Gastrocnemius medialis (tissue), 4 donors: ENCODE data around the gene CCL2. TPM values are rescaled to one million over a fixed set of nuclear protein-coding genes. Genes with fewer than 3 reads are reported as not detected.

ENCODE experiments used
- ATAC-seq, 2 donors: fragments of 150-250 bp; one replicate each; pipeline ENCODE4 v1.9.1; 2016
- DNase-seq, 2 donors: peaks; one replicate each; pipeline ENCODE4 v3.0.0-alpha.2; 2019
- H3K27ac ChIP-seq, 4 donors: fragments of 200-600 bp; sonication (generic); 1 replicate in 1 of 4; 2 replicates in 3 of 4; pipeline ENCODE4 v1.5.1; 2016 to 2018; ENCODE audit warnings: mild to moderate bottlenecking in 2 of 4, moderate library complexity in 1 of 4
- H3K27me3 ChIP-seq, 3 donors: fragments of 200-600 bp; sonication (generic) in 2 of 3; 1 replicate in 1 of 3; 2 replicates in 2 of 3; pipeline versions ENCODE4 v1.5.1 to v1.6.0; 2016 to 2019; ENCODE audit warnings: mild to moderate bottlenecking in 1 of 3, moderate library complexity in 1 of 3
- H3K36me3 ChIP-seq, 2 donors: fragments of 200-600 bp; sonication (generic) in 1 of 2; one replicate each; pipeline ENCODE4 v1.5.1; 2017 to 2018
- H3K4me1 ChIP-seq, 2 donors: fragments of 200-600 bp; sonication (generic) in 1 of 2; one replicate each; pipeline ENCODE4 v1.5.1; 2016 to 2017; ENCODE audit warnings: mild to moderate bottlenecking in 2 of 2
- H3K4me3 ChIP-seq, 4 donors: fragments of 200-600 bp; sonication (generic) in 3 of 4; 1 replicate in 1 of 4; 2 replicates in 3 of 4; pipeline ENCODE4 v1.5.1; 2016 to 2019; ENCODE audit warnings: mild to moderate bottlenecking in 2 of 4
- H3K9me3 ChIP-seq, 3 donors: fragments of 200-600 bp; sonication (generic) in 2 of 3; 1 replicate in 1 of 3; 2 replicates in 2 of 3; pipeline ENCODE4 v1.5.1; 2016 to 2019
- POLR2A ChIP-seq, 2 donors: fragments of 450-650 bp; IDR thresholded peaks; one replicate each; pipeline ENCODE4 v1.6.1; 2017; ENCODE audit warnings: antibody characterized with exemption in 2 of 2, mild to moderate bottlenecking in 2 of 2, moderate library complexity in 2 of 2
- in situ Hi-C, 4 donors: fragments of 200-750 bp; cut with MboI; loops; one replicate each; pipeline versions ENCODE4 v1.15.0 to v1.8.0; 2017; ENCODE audit warnings: low sequenced_read_pairs in 4 of 4
- intact Hi-C: fragments of 100-400 bp; cut with DNase I; formaldehyde crosslinking; loops from one replicate; pipeline ENCODE4 v1.15.1; 2023; ENCODE audit warnings: low total_unique reads
- total RNA-seq, 4 donors: library from RNA; depleted of rRNA; stranded (reverse); fragments of >200 nt; gene quantifications; one replicate each; pipeline versions ENCODE4 v1.1.0 to v1.2.3, GENCODE V29; 2016
- TF ChIP-seq, protein P1 (sequence below), 5 experiments: fragments of 450-650 bp in 3 of 5; fragments of 200-600 bp in 2 of 5; sonication (generic) in 2 of 5; IDR thresholded peaks in 4 of 5; conservative IDR thresholded peaks in 1 of 5; 1 replicate in 4 of 5; 2 replicates in 1 of 5; pipeline ENCODE4 v1.5.1; 2016 to 2019; ENCODE audit warnings: antibody characterized with exemption in 5 of 5, mild to moderate bottlenecking in 3 of 5, moderate library complexity in 3 of 5

Gene CCL2
- total RNA-seq, 4 donors from 2014 or later, result 1.1 to 5.8 (median 4.1) TPM

- no peaks in the 10 kb centered on the region for H3K27me3 ChIP-seq
- TF ChIP-seq POLR2A (IDR thresholded peaks at IDR 0.05), result no peak
- TF ChIP-seq, protein P1, sequence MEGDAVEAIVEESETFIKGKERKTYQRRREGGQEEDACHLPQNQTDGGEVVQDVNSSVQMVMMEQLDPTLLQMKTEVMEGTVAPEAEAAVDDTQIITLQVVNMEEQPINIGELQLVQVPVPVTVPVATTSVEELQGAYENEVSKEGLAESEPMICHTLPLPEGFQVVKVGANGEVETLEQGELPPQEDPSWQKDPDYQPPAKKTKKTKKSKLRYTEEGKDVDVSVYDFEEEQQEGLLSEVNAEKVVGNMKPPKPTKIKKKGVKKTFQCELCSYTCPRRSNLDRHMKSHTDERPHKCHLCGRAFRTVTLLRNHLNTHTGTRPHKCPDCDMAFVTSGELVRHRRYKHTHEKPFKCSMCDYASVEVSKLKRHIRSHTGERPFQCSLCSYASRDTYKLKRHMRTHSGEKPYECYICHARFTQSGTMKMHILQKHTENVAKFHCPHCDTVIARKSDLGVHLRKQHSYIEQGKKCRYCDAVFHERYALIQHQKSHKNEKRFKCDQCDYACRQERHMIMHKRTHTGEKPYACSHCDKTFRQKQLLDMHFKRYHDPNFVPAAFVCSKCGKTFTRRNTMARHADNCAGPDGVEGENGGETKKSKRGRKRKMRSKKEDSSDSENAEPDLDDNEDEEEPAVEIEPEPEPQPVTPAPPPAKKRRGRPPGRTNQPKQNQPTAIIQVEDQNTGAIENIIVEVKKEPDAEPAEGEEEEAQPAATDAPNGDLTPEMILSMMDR (IDR thresholded peaks at IDR 0.05 in 4 of 5, conservative IDR thresholded peaks at IDR 0.05 in 1 of 5), result no peak
- H3K4me3 ChIP-seq, result no peak overlapping the region
- DNase-seq (no peak), ATAC-seq (no peak)
- in situ Hi-C loops, result no loop called here
- H3K9me3 ChIP-seq, result no peaks in the 10 kb centered on the region
- no peaks in the 10 kb centered on the region for H3K36me3 ChIP-seq
- no peaks in the 10 kb centered on the region for H3K4me1 ChIP-seq
- H3K27ac ChIP-seq, result no peak overlapping the region
- intact Hi-C loops, result no loop called here
These were observed 5.8 kb downstream of the CCL2 start for GRCh38 chr17:34260861-34261260.

DNA sequence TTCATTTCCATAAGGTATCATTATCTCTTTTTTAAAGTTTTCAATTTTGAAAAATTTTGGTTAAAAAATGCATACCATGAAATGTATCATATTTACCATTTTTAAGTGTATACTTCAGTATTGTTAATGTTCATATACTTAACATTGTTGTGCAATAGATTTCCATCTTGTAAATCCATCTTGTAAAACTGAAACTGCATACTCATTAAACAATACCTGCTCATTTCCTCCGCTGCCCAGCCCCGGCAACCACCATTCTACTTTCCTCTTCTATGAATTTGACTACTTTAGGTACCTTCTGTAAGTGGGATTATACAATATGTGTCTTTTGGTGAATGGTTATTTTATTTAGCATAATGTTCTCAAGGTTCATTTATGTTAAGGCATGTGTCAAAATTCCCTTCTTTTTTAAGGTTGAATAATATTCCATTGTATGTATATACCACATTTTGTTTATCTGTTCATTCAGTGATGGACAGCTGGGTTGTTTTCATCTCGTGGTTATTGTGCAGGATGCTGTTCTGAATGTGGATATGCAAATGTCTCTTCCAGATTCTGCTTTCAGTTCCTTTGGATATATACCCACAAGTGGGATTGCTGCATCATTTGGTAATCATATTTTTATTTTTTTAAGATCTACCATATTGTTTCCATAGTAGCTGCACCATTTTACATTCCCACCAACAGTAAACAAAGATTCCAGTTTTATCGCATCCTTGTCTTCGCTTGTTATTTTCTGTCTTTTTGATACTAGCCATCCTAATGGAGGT lies 6.7 kb downstream of the CCL2 start:
- in situ Hi-C loops, result no loop called here
- H3K4me3 ChIP-seq, result no peak overlapping the region
- H3K27me3 ChIP-seq, result no peaks in the 10 kb centered on the region
- TF ChIP-seq, protein P1 (IDR thresholded peaks at IDR 0.05 in 4 of 5, conservative IDR thresholded peaks at IDR 0.05 in 1 of 5), result no peak
- TF ChIP-seq POLR2A (IDR thresholded peaks at IDR 0.05), result no peak
- H3K9me3 ChIP-seq, result no peaks in the 10 kb centered on the region
- H3K4me1 ChIP-seq, result no peaks in the 10 kb centered on the region
- DNase-seq, result no peak
- ATAC-seq, result no peak
- intact Hi-C loops, result no loop called here
- H3K27ac ChIP-seq, result no peak overlapping the region
- H3K36me3 ChIP-seq, result no peaks in the 10 kb centered on the region

DNA sequence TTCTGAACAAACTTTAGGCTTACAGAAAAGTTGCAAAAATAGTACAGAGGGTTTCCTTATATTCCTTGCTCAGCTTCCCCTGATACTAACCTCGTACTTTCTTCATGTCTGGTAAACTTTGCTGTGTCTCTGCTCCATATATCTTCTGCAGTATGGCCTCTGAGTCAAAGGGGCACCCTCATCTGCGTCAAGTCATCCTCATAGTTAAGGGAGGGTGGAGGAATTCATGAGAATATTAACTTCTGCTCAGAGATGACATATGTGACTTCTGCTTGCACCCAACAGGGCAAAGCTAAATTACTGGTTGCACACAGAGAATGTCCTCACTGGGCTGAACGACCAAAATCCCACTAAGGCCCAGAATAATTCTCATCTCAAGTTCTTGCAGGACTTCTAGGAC lies 10.6 kb downstream of the CCL2 start:
- no peak overlapping the region for H3K4me3 ChIP-seq
- no peaks in the 10 kb centered on the region for H3K9me3 ChIP-seq
- no peaks in the 10 kb centered on the region for H3K36me3 ChIP-seq
- intact Hi-C loops (no loop called here), in situ Hi-C loops (no loop called here)
- no peaks in the 10 kb centered on the region for H3K27me3 ChIP-seq
- DNase-seq (no peak), ATAC-seq (no peak)
- H3K4me1 ChIP-seq, result no peaks in the 10 kb centered on the region
- H3K27ac ChIP-seq, result no peak overlapping the region
- TF ChIP-seq, protein P1 (IDR thresholded peaks at IDR 0.05 in 4 of 5, conservative IDR thresholded peaks at IDR 0.05 in 1 of 5), result no peak
- no peak for TF ChIP-seq POLR2A (IDR thresholded peaks at IDR 0.05)

DNA sequence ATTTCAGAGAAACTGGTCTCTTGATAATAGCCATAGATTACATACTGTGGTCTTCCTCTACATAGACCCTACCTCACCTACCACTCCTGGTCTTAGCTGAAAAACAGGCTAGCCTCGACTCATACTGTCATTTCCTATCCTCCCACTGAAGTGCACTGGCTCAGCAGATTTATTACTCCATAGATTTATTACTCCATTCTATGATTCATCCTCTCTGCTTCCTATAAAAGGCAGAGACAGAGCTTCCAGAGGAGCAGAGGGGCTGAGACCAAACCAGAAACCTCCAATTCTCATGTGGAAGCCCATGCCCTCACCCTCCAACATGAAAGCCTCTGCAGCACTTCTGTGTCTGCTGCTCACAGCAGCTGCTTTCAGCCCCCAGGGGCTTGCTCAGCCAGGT lies 14.9 kb downstream of the CCL2 start, which contains the start of gene CCL7:
Gene CCL7, plus strand, starts transcription at position 253 of the 400 bp plus-strand sequence. Its CDS starts 70 bp downstream, at position 323.
- no peaks in the 10 kb centered on the region for H3K9me3 ChIP-seq
- no peaks in the 10 kb centered on the region for H3K4me1 ChIP-seq
- no peak within 1 kb of the TSS for H3K4me3 ChIP-seq
- H3K27ac ChIP-seq, result no peak within 1 kb of the TSS
- no peaks in the 10 kb centered on the region for H3K27me3 ChIP-seq
- intact Hi-C loops, result no loop called here
- H3K36me3 ChIP-seq, result no peaks in the 10 kb centered on the region
- in situ Hi-C loops, result no loop called here
- no peak for DNase-seq
- no peak for ATAC-seq
- no peak for TF ChIP-seq POLR2A (IDR thresholded peaks at IDR 0.05)
- TF ChIP-seq, protein P1 (IDR thresholded peaks at IDR 0.05 in 4 of 5, conservative IDR thresholded peaks at IDR 0.05 in 1 of 5), result no peak
